GM21526 (cell line): ENCODE measurements around the gene NUMA1.

Source experiments
- ATAC-seq: cut with Tn5 transposase; IDR thresholded peaks from one replicate; pipeline ENCODE4 v1.9.1; 2021; ENCODE audit warnings: moderate library complexity; ENCODE audit not compliant: unreplicated experiment, low FRiP score

NUMA1 gene

GRCh38 chr11:72069200-72069599, 11.1 kb downstream of the NUMA1 start:
- no peak for ATAC-seq

GRCh38 chr11:72067676-72068075, 12.7 kb downstream of the NUMA1 start:
- no peak for ATAC-seq

DNA sequence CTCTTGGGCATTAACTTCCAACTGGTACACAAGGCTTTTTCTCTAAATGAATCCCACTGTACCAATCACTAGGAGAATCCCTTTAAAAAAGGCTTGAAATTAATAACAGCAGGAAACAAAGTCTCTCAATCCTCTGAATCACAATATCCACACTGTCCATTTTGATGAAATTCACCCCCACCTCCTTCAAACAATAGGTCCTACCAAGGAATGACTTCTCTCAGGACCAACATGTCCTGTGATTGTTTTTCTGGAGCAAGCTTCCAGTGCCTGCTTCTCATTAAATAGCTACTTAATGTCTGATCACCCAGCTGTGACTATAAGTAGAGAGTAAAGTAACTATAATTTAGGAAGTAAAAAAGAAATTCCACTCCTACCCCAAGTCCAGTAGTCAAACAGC, 13.1 kb downstream of the NUMA1 start:
- ATAC-seq, result no peak

DNA sequence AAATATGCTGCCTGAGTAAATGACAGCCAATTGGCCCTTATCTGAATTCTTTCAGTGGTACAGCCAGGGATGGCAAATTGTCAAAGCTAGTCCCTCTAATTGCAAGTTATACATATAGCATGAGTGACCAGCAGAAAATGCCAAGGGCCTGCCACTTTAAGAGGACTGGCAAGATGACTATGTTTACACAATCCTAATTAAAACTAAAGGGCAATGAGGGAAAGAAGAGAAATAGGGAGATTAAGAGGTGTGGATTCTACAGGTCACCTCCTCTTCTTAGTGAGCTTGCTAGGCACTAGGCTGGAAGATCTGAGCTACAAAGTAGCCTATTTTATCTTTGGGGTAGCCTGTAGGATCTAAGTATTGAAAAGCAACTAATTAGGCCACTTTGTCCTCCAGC, 13.5 kb downstream of the NUMA1 start:
- ATAC-seq, result no peak

DNA sequence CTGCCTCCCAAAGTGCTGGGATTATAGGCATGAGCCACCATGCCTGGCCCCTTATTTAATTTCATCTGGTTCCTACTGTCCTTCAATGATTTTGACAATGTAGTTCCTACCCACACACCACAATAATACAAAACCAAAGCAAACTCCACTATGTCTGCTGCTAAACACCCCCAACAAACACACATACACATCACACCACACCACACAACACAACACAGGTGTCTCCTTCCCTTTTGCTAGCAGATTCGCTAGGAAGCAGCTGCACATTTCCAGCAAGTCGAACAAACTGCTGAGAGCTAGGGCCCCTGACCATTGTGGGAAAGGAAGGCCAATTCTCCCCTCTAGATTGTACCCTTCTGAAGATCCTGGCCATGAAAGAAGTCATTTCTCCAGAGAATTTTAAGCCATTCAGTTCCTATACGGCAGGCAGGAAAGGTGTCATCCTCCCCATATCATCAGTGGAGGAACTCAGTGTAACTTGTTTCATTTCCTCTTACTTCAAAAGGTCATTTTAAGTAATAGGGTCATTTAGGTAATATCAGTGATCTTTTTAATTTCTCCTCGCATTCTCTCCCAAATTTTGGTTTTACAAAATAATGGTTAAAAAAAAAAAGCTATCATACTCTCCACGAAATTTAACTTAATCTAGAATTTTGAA, 18.5 kb downstream of the NUMA1 start:
- ATAC-seq, result no peak

- ATAC-seq, result no peak
Observed at GRCh38 chr11:72058416-72059034, 21.8 kb downstream of the NUMA1 start.

GRCh38 chr11:72048766-72049460, 31.4 kb downstream of the NUMA1 start:
- ATAC-seq, result no peak

- ATAC-seq, result no peak
Observed at GRCh38 chr11:72045849-72046248, 34.5 kb downstream of the NUMA1 start.

GRCh38 chr11:72042064-72042745, 38.1 kb downstream of the NUMA1 start:
- ATAC-seq, result no peak

GRCh38 chr11:72041364-72042063, 38.8 kb downstream of the NUMA1 start:
- ATAC-seq, result no peak

GRCh38 chr11:72040491-72041363, 39.6 kb downstream of the NUMA1 start:
- no peak for ATAC-seq

- ATAC-seq, result no peak
Observed at GRCh38 chr11:72039856-72040401, 40.4 kb downstream of the NUMA1 start.

GRCh38 chr11:72039031-72039855, 41.1 kb downstream of the NUMA1 start:
- no peak for ATAC-seq

GRCh38 chr11:72038491-72038890, 41.9 kb downstream of the NUMA1 start:
- ATAC-seq, result no peak

- ATAC-seq, result no peak
Observed at GRCh38 chr11:72037554-72038311, 42.6 kb downstream of the NUMA1 start.

DNA sequence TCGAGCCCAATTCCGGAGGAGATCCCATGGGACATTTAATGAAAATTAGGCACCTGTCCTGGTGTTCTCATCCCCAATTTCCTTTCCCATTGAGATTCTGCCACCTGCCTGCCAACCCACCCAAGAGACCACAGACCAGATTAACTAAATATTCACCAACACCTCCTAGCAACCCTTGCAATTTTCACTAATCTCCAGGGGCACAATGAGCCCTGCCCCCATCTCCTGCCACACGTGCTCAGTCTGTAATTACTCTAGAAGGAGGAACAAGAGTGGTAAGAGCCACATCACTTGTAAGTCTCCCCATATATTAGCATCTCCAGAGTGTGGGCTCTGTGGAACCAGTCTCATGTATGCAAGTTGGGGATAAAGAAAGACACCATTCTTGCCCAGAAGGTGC, 43.7 kb downstream of the NUMA1 start:
- ATAC-seq, result no peak

GRCh38 chr11:72030472-72031045, 49.8 kb downstream of the NUMA1 start:
- no peak for ATAC-seq

- ATAC-seq, result no peak
Observed at GRCh38 chr11:72026090-72026489, 54.3 kb downstream of the NUMA1 start.
